HEK293 (cell line): ENCODE results near the gene KRTAP1-1.

Experiments used
- CTCF ChIA-PET: fragments of 350-600 bp; formaldehyde crosslinking; extraction: SDS; loops from one replicate; lab custom pipeline; 2021; ENCODE audit warnings: antibody characterized with exemption; lab: Yijun Ruan, JAX
- POLR2A ChIA-PET: fragments of 300-600 bp; formaldehyde crosslinking; extraction: SDS; loops from one replicate; lab custom pipeline; 2020; ENCODE audit warnings: antibody characterized with exemption, inconsistent platforms; lab: Yijun Ruan, JAX
- H3K27ac ChIP-seq: fragments of 200-500 bp; sonication (Bioruptor generic); 2 replicates; pipeline ENCODE4 v1.5.1; 2014; ENCODE audit warnings: low read depth, low read length, control low read depth, inconsistent platforms; ENCODE audit errors: extremely low read depth
- H3K36me3 ChIP-seq, 2 experiments: fragments of 200-500 bp in 1 of 2; sonication (Bioruptor generic) in 1 of 2; 1 replicate in 1 of 2; 2 replicates in 1 of 2; pipeline ENCODE4 v1.5.1; 2014 to 2017; ENCODE audit warnings: inconsistent platforms in 2 of 2, low read length in 2 of 2; ENCODE audit not compliant: control insufficient read depth in 2 of 2, insufficient read depth in 1 of 2
- H3K4me1 ChIP-seq: fragments of 200-500 bp; sonication (Bioruptor generic); 2 replicates; pipeline ENCODE4 v1.5.1; 2014; ENCODE audit warnings: mild to moderate bottlenecking, low read length, inconsistent platforms; ENCODE audit not compliant: control insufficient read depth, insufficient read depth
- H3K4me3 ChIP-seq: 2 replicates; pipeline ENCODE4 v1.5.1; 2011; ENCODE audit warnings: low read depth, mild to moderate bottlenecking, control low read depth, low read length, moderate library complexity
- H3K9me3 ChIP-seq: fragments of 200-500 bp; sonication (Bioruptor generic); 2 replicates; pipeline ENCODE4 v1.5.1; 2014; ENCODE audit warnings: low read depth, low read length, inconsistent platforms; ENCODE audit not compliant: control insufficient read depth, insufficient read depth
- GLIS1 ChIP-seq: fragments of 450-650 bp; formaldehyde crosslinking; IDR thresholded peaks from 2 replicates; pipeline ENCODE4 v1.5.1; 2016; ENCODE audit warnings: missing biosample characterization, missing genetic modification characterization
- HOXC10 ChIP-seq: sonication (generic); formaldehyde crosslinking; IDR thresholded peaks from 2 replicates; pipeline ENCODE4 v1.8.1; 2023; ENCODE audit warnings: mild to moderate bottlenecking, missing genetic modification reagents
- MZF1 ChIP-seq: fragments of 450-650 bp; formaldehyde crosslinking; IDR thresholded peaks from 2 replicates; pipeline ENCODE4 v1.5.1; 2017; ENCODE audit warnings: missing biosample characterization, missing genetic modification characterization, borderline replicate concordance
- SP3 ChIP-seq: fragments of 450-650 bp; formaldehyde crosslinking; IDR thresholded peaks from 2 replicates; pipeline ENCODE4 v1.5.1; 2016; ENCODE audit warnings: missing biosample characterization, missing genetic modification characterization
- WT1 ChIP-seq: fragments of 450-650 bp; formaldehyde crosslinking; IDR thresholded peaks from 2 replicates; pipeline ENCODE4 v1.5.1; 2016; ENCODE audit warnings: missing biosample characterization, missing genetic modification characterization
- ZEB2 ChIP-seq: fragments of 450-650 bp; formaldehyde crosslinking; IDR thresholded peaks from 2 replicates; pipeline ENCODE4 v1.5.1; 2016; ENCODE audit warnings: missing biosample characterization, missing genetic modification characterization
- ZNF112 ChIP-seq: fragments of 450-650 bp; formaldehyde crosslinking; IDR thresholded peaks from 2 replicates; pipeline ENCODE4 v1.5.0; 2017; ENCODE audit warnings: missing biosample characterization, missing genetic modification characterization
- ZNF114 ChIP-seq: fragments of 450-650 bp; formaldehyde crosslinking; IDR thresholded peaks from 2 replicates; pipeline ENCODE4 v1.5.0; 2017; ENCODE audit warnings: missing biosample characterization, missing genetic modification characterization
- ZNF157 ChIP-seq: fragments of 450-650 bp; formaldehyde crosslinking; IDR thresholded peaks from 2 replicates; pipeline ENCODE4 v1.5.1; 2016; ENCODE audit warnings: missing biosample characterization, missing genetic modification characterization
- ZNF19 ChIP-seq: fragments of 450-650 bp; formaldehyde crosslinking; IDR thresholded peaks from 2 replicates; pipeline ENCODE4; 2016; ENCODE audit warnings: missing biosample characterization, missing genetic modification characterization, low read depth
- ZNF23 ChIP-seq: fragments of 450-650 bp; formaldehyde crosslinking; IDR thresholded peaks from 2 replicates; pipeline ENCODE4 v1.5.1; 2016; ENCODE audit warnings: missing biosample characterization, missing genetic modification characterization, borderline replicate concordance
- ZNF266 ChIP-seq: fragments of 450-650 bp; formaldehyde crosslinking; IDR thresholded peaks from 2 replicates; pipeline ENCODE4 v1.5.1; 2016; ENCODE audit warnings: missing biosample characterization, missing genetic modification characterization, low read depth
- ZNF473 ChIP-seq: fragments of 450-650 bp; formaldehyde crosslinking; IDR thresholded peaks from 2 replicates; pipeline ENCODE4 v1.5.1; 2017; ENCODE audit warnings: missing biosample characterization, missing genetic modification characterization
- ZNF544 ChIP-seq: fragments of 450-650 bp; formaldehyde crosslinking; IDR thresholded peaks from 2 replicates; pipeline ENCODE4 v1.5.0; 2017; ENCODE audit warnings: missing biosample characterization, missing genetic modification characterization
- ZNF555 ChIP-seq: fragments of 450-650 bp; formaldehyde crosslinking; conservative IDR thresholded peaks from 2 replicates; pipeline ENCODE4 v1.5.1; 2017; ENCODE audit warnings: missing biosample characterization, mild to moderate bottlenecking, missing genetic modification characterization, inconsistent platforms
- ZNF558 ChIP-seq: fragments of 450-650 bp; formaldehyde crosslinking; IDR thresholded peaks from 2 replicates; pipeline ENCODE4 v1.5.1; 2016; ENCODE audit warnings: missing biosample characterization, missing genetic modification characterization
- ZNF626 ChIP-seq: fragments of 450-650 bp; sonication (Bioruptor Pico); formaldehyde crosslinking; IDR thresholded peaks from 2 replicates; pipeline ENCODE4 v1.5.1; 2018; ENCODE audit warnings: missing biosample characterization, missing genetic modification characterization, inconsistent platforms
- TF ChIP-seq, protein P1 (sequence below): fragments of 450-650 bp; formaldehyde crosslinking; IDR thresholded peaks from 2 replicates; pipeline ENCODE4 v1.5.1; 2017; ENCODE audit warnings: missing biosample characterization, missing genetic modification characterization
- TF ChIP-seq, protein P2 (sequence below): fragments of 450-650 bp; formaldehyde crosslinking; IDR thresholded peaks from 2 replicates; pipeline ENCODE4 v1.5.1; 2017; ENCODE audit warnings: missing biosample characterization, missing genetic modification characterization
- TF ChIP-seq, protein P3 (sequence below): fragments of 450-650 bp; formaldehyde crosslinking; IDR thresholded peaks from 2 replicates; pipeline ENCODE4 v1.5.1; 2016; ENCODE audit warnings: missing biosample characterization, missing genetic modification characterization

The KRTAP1-1 gene

DNA sequence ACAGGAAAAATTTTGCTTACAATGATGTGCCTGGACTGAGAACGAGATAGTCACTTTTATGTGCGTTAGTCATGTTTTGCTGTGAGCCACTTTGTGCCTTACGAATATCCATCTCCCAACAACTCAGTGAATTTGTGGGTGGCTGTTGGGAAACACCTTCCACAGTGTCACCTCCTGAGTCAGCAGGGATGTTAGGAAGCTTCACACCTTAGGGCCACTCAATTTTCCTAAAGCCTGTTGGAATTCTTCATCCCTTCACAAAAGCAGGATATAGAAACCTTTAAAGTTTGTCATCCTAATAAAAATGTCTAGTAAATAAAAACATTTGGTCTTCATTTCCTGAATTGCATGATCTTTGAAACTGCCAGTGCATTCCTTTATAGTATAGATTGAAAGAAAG, 28.1 kb downstream of the KRTAP1-1 start:
- H3K36me3 ChIP-seq = no peaks in the 10 kb centered on the region
- no peak overlapping the region for H3K4me3 ChIP-seq
- no peaks in the 10 kb centered on the region for H3K4me1 ChIP-seq
- H3K9me3 ChIP-seq = no peaks in the 10 kb centered on the region
- CTCF ChIA-PET = interaction anchor here (0.6 to 1.2 kb wide), 2 partner anchors 317 to 394 kb away, joined by 4 read pairs; no protein-coding TSS in a partner anchor
- TF ChIP-seq ZNF114 (tag by site-specific recombination) = no peak
- TF ChIP-seq ZNF555 = no peak
- TF ChIP-seq SP3 = no peak
- TF ChIP-seq, protein P1, sequence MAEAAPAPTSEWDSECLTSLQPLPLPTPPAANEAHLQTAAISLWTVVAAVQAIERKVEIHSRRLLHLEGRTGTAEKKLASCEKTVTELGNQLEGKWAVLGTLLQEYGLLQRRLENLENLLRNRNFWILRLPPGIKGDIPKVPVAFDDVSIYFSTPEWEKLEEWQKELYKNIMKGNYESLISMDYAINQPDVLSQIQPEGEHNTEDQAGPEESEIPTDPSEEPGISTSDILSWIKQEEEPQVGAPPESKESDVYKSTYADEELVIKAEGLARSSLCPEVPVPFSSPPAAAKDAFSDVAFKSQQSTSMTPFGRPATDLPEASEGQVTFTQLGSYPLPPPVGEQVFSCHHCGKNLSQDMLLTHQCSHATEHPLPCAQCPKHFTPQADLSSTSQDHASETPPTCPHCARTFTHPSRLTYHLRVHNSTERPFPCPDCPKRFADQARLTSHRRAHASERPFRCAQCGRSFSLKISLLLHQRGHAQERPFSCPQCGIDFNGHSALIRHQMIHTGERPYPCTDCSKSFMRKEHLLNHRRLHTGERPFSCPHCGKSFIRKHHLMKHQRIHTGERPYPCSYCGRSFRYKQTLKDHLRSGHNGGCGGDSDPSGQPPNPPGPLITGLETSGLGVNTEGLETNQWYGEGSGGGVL (tag by site-specific recombination) = no peak
- no peak for TF ChIP-seq WT1 (tag by site-specific recombination)
- TF ChIP-seq ZNF157 (tag by site-specific recombination) = no peak
- TF ChIP-seq ZNF112 (tag by site-specific recombination) = no peak
- no peak for TF ChIP-seq ZNF23 (tag by site-specific recombination)
- TF ChIP-seq ZNF19 (tag by site-specific recombination) = no peak
- no peak for TF ChIP-seq HOXC10 (CRISPR knock-in tag)
- no peak for TF ChIP-seq ZNF626 (tag by site-specific recombination)
- TF ChIP-seq ZNF558 = no peak
- no peak for TF ChIP-seq ZNF473 (tag by site-specific recombination)
- TF ChIP-seq, all 188 proteins: peak for 0
- H3K27ac ChIP-seq = no peak overlapping the region
- POLR2A ChIA-PET = no interaction called here

DNA sequence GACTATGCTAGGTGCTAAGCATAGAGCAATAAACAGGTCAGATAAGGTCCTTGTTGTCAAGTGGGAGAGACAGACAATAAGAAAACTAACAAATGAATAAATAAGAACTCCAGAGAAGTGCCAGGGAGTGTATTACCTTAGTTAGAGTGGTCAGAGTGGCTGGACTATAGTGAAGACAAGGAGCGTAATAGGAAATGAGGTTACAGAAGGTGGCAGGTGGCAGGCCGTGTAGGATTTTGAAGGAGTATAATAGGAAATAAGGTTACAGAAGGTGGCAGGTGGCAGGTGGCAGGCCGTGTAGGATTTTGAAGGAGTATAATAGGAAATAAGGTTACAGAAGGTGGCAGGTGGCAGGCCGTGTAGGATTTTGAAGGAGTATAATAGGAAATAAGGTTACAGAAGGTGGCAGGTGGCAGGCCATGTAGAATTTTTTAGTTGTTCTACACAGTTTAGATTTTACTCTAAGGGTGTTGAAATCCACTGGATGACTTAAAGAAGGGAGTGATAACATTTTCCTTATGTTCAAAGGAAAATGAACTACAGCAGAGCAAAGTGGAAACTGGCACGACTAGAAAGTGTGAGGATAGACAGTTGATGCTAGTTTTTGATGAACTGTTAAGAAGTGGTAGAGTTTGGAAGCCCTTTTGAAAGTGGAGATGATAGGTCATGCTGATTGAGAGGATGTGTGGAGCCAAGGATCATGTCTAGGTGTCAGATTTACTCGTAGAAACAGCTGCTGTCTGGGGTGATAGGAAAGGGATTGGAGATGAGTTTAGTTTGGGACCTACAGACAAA, 28.7 kb downstream of the KRTAP1-1 start:
- CTCF ChIA-PET = no interaction called here
- Histone ChIP-seq H3K27ac (no peak overlapping the region), H3K4me1 (no peaks in the 10 kb centered on the region)

More for the DNA sequence above, 28.7 kb downstream of the KRTAP1-1 start:
- no peaks in the 10 kb centered on the region for H3K9me3 ChIP-seq
- H3K36me3 ChIP-seq = no peaks in the 10 kb centered on the region
- TF ChIP-seq ZNF544 (tag by site-specific recombination) (no peak), MZF1 (no peak), ZEB2 (tag by site-specific recombination) (no peak), GLIS1 (no peak), ZNF266 (tag by site-specific recombination) (no peak)
- TF ChIP-seq, protein P2, sequence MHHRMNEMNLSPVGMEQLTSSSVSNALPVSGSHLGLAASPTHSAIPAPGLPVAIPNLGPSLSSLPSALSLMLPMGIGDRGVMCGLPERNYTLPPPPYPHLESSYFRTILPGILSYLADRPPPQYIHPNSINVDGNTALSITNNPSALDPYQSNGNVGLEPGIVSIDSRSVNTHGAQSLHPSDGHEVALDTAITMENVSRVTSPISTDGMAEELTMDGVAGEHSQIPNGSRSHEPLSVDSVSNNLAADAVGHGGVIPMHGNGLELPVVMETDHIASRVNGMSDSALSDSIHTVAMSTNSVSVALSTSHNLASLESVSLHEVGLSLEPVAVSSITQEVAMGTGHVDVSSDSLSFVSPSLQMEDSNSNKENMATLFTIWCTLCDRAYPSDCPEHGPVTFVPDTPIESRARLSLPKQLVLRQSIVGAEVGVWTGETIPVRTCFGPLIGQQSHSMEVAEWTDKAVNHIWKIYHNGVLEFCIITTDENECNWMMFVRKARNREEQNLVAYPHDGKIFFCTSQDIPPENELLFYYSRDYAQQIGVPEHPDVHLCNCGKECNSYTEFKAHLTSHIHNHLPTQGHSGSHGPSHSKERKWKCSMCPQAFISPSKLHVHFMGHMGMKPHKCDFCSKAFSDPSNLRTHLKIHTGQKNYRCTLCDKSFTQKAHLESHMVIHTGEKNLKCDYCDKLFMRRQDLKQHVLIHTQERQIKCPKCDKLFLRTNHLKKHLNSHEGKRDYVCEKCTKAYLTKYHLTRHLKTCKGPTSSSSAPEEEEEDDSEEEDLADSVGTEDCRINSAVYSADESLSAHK (tag by site-specific recombination) = no peak
- TF ChIP-seq, protein P3, sequence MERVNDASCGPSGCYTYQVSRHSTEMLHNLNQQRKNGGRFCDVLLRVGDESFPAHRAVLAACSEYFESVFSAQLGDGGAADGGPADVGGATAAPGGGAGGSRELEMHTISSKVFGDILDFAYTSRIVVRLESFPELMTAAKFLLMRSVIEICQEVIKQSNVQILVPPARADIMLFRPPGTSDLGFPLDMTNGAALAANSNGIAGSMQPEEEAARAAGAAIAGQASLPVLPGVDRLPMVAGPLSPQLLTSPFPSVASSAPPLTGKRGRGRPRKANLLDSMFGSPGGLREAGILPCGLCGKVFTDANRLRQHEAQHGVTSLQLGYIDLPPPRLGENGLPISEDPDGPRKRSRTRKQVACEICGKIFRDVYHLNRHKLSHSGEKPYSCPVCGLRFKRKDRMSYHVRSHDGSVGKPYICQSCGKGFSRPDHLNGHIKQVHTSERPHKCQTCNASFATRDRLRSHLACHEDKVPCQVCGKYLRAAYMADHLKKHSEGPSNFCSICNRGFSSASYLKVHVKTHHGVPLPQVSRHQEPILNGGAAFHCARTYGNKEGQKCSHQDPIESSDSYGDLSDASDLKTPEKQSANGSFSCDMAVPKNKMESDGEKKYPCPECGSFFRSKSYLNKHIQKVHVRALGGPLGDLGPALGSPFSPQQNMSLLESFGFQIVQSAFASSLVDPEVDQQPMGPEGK (tag by site-specific recombination) = no peak
- H3K4me3 ChIP-seq = no peak overlapping the region
- POLR2A ChIA-PET = no interaction called here
